Suprapubic skin (tissue), 4 donors: Measurements from ENCODE around the gene NPC1L1.

ENCODE experiments used
- CTCF ChIP-seq, 2 donors: fragments of 200-600 bp in 1 of 2; fragments of 450-650 bp in 1 of 2; sonication (generic) in 1 of 2; IDR thresholded peaks; one replicate each; pipeline ENCODE4 v1.5.1; 2016 to 2019; ENCODE audit warnings: antibody characterized with exemption in 2 of 2, mild to moderate bottlenecking in 1 of 2, moderate library complexity in 1 of 2
- POLR2A ChIP-seq, 2 donors: fragments of 450-650 bp; IDR thresholded peaks; one replicate each; pipeline ENCODE4 v1.6.1; 2017; ENCODE audit warnings: antibody characterized with exemption in 2 of 2, mild to moderate bottlenecking in 2 of 2, moderate library complexity in 2 of 2
- POLR2AphosphoS5 ChIP-seq, 3 donors: sonication (generic); formaldehyde crosslinking; IDR thresholded peaks; one replicate each; pipeline ENCODE4 v1.6.1; 2017; ENCODE audit warnings: antibody characterized with exemption in 3 of 3

- TF ChIP-seq CTCF (IDR thresholded peaks at IDR 0.05), result no peak
- no peak for TF ChIP-seq POLR2A (IDR thresholded peaks at IDR 0.05)
- no peak for TF ChIP-seq POLR2AphosphoS5 (IDR thresholded peaks at IDR 0.05)
These were observed 71.0 kb downstream of the NPC1L1 start for GRCh38 chr7:44470135-44470479.
